ENCODE results near the gene TXNL1. TPM values are rescaled to one million over a fixed set of nuclear protein-coding genes. Genes with fewer than 3 reads are reported as not detected.
"Not testable (repeated sequence)": the region's sequence is repeated elsewhere in the genome, so short reads cannot be mapped to it uniquely, and the experiment has no call there.

The TXNL1 gene
- polyA plus RNA-seq, 3 donors, result 43.0 to 45.9 (median 44.3) TPM

DNA sequence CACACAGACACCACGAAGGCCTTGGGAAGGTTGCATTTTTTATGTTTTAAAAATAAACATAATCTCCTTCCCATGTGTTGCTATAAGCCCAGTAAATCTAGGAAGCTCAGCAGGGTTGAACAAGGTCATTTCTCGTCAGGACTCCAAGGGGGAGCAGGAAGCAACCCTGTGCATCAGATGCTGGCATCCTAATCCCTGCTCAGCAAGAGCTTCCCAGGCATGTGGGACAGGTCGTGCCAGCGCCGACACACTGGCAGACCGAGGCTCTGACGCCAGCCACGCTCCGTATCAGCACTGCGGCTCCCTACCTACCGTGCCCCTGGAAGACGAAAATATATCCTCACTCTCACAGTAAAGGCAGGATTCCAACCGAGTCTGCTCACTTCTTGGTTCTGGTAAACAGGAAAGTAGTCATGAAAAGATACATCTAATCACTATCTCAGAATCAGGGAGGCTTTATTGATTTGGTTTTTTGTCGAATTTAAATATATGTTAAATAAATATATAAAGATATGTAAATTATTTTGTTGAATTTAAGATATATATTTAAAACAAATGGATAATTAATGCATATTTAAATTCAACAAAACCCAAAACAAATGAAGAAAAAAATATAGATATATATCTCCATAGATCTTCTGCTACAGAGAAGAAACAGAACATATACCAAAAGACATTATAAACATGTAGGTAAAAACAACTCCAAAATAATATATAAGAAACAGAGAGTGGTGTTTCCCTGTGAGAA is 61.4 kb downstream of the TXNL1 start:
- WGBS, 3 donors, result 48 to 67% (median 67%) methylated on average over 14 of the region's 14 CpGs
- no peak overlapping the region for H3K27ac ChIP-seq (ENCODE audit: low read depth, low read length)

DNA sequence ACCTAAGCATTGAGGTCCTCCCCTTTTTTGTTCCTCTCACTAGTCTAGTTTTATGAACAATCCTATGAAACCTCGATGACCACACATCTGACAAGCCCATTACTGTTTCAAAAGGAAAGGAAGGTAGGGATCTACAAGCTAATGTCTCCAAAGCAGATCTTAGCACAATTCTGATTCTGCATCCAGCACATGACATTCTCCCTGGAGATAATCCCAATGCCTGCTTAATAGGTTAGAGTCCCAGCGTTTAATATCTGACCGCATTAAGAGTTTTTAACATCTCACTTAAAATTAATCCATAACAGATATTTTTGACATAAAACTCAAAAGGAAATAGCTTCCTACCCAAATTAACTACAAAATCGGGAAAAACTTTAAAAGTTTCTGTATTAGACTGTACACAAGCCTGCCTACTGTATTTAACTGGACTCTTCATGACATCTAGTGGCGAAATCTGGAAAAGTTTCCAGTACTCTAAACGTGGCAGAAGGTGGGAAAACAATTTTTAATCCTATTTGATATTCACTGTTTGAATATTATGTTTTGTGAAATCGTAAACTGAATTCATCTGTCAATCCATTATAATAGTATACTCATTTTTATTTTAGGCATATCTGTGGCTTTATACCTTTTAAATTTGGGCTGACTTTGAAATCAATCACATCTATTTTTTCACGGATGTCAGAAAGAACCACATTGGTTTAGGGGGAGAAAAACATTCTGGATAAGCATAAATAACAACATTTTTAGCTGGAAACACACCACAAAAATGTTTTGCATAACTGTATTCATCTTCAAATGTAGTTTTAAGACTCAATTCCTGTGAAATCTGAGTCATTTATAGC is 62.4 kb downstream of the TXNL1 start:
- no peak overlapping the region for H3K27ac ChIP-seq (ENCODE audit: low read depth, low read length)
- 28 to 38% (median 30%) methylated on average over 8 of the region's 8 CpGs for WGBS, 3 donors

- no peak overlapping the region for H3K27ac ChIP-seq (ENCODE audit: low read depth, low read length)
- 14 to 40% (median 23%) methylated on average over 3 of the region's 3 CpGs for WGBS, 3 donors
Observed at GRCh38 chr18:56574861-56575260, 63.5 kb downstream of the TXNL1 start.

- not testable (repeated sequence) for H3K27ac ChIP-seq (ENCODE audit: low read depth, low read length)
- WGBS, 3 donors, result 96 to 97% (median 97%) methylated on average over 20 to 36 of the region's 36 CpGs
Observed at GRCh38 chr18:56572267-56572666, 66.1 kb downstream of the TXNL1 start.

- WGBS, 3 donors, result 59 to 87% (median 86%) methylated on average over 3 of the region's 3 CpGs
- H3K27ac ChIP-seq (ENCODE audit: low read depth, low read length), result no peak overlapping the region
Observed at GRCh38 chr18:56570978-56571377, 67.4 kb downstream of the TXNL1 start.

DNA sequence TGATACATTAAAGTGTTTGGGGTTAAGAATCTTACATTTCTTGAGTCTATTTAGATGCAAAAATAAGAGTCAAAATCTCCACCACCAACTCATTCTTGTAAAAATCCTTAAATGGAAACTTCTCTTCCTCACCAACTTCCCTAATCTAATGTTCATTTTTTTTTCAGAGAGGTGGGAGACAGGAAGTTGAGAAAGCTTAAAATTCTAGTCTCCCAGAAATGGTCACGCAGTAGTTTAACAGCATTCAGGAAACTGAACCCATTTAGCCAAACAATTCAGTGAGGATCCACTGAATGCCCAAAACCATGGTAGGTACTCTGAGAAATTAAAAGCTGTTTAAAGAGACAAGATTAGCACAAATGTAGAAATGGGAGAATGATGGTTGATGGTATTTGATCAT is 69.0 kb downstream of the TXNL1 start:
- H3K27ac ChIP-seq (ENCODE audit: low read depth, low read length), result no peak overlapping the region
- 43 to 87% (median 44%) methylated on average over 1 of the region's 1 CpG for WGBS, 3 donors

GRCh38 chr18:56568986-56569385 is 69.4 kb downstream of the TXNL1 start:
- WGBS, 3 donors, result 65 to 74% (median 72%) methylated on average over 4 of the region's 4 CpGs
- H3K27ac ChIP-seq (ENCODE audit: low read depth, low read length), result no peak overlapping the region

- H3K27ac ChIP-seq (ENCODE audit: low read depth, low read length), result no peak overlapping the region
- 44 to 68% (median 56%) methylated on average over 5 of the region's 5 CpGs for WGBS, 3 donors
Observed at GRCh38 chr18:56565551-56566345, 72.6 kb downstream of the TXNL1 start.

- 64 to 67% (median 66%) methylated on average over 6 of the region's 6 CpGs for WGBS, 3 donors
- H3K27ac ChIP-seq (ENCODE audit: low read depth, low read length), result no peak overlapping the region
Observed at GRCh38 chr18:56565046-56565445, 73.3 kb downstream of the TXNL1 start.

GRCh38 chr18:56563568-56563967 is 74.8 kb downstream of the TXNL1 start:
- no peak overlapping the region for H3K27ac ChIP-seq (ENCODE audit: low read depth, low read length)
- WGBS, 3 donors, result 89 to 96% (median 92%) methylated on average over 7 of the region's 7 CpGs

DNA sequence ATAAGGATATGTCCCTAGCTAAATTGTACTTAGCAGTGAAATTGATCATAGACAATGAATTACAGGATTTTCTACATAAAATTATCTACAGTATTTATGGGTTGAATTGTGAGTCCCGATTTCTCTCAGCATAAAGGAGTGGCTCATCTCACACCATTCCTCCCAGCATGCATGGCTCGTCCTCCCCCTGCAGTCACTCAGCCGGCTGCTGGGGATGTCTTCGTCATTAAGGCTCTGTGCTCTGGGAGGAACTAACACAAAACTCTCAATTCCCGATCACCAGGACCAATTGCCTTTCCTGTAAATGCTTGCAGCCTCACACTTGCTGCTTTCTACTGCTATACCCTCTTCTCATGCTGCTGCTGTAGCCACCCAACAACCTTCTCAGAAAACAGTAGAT is 75.9 kb downstream of the TXNL1 start:
- 80 to 85% (median 84%) methylated on average over 5 of the region's 5 CpGs for WGBS, 3 donors
- no peak overlapping the region for H3K27ac ChIP-seq (ENCODE audit: low read depth, low read length)

GRCh38 chr18:56560992-56561391 is 77.4 kb downstream of the TXNL1 start:
- no peak overlapping the region for H3K27ac ChIP-seq (ENCODE audit: low read depth, low read length)
- WGBS, 3 donors, result 81 to 90% (median 81%) methylated on average over 2 of the region's 2 CpGs

GRCh38 chr18:56559044-56559443 is 79.3 kb downstream of the TXNL1 start:
- WGBS, 3 donors, result 83 to 93% (median 91%) methylated on average over 6 of the region's 6 CpGs
- no peak overlapping the region for H3K27ac ChIP-seq (ENCODE audit: low read depth, low read length)

DNA sequence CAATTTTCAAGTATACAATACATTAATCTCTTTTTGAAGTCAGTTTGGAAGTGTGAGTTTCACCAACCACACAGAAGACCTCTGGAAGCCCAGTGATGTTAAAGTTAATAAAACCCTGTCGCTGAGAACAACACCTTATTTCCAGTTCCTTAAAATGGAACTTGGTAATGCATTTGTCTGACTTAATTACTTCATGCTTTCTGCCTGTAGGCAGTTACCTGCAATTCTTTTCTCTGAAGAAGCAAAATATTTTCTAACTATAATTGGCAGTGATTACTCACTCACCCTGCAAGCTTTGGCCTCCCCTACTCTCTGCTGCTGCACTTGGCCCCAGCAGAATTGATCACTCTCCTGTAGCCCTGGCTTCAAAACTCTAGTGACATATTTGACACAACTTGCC is 81.5 kb downstream of the TXNL1 start:
- H3K27ac ChIP-seq (ENCODE audit: low read depth, low read length), result no peak overlapping the region
- WGBS, 3 donors, result 91 to 97% (median 92%) methylated on average over 1 of the region's 1 CpG

DNA sequence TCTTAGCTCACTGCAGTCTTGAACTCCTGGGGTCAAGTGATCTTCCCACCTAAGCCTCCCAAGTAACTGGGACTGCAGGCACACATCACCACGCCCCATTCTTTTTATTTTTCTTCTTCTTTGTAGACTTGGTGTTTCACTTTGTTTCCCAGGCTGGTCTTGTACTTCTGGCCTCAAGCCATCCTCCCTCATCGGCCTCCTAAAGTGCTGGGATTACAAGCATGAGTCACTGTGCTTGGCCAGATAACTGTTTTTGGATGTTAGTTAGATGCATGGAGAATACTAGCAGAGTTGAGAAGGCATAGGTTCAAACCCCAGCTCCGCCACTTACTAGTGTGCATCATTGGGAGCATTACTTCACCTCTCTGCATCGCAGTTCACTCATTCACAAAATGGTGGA is 88.3 kb downstream of the TXNL1 start:
- 85 to 92% (median 90%) methylated on average over 4 of the region's 4 CpGs for whole genome bisulfite sequencing, 3 donors
- H3K27ac ChIP-seq (ENCODE audit: low read depth, low read length), result no peak overlapping the region
